ENCODE measurements around the gene NUDT19. TPM values are rescaled to one million over a fixed set of nuclear protein-coding genes. Genes with fewer than 3 reads are reported as not detected.
"Not testable (repeated sequence)": the region's sequence is repeated elsewhere in the genome, so short reads cannot be mapped to it uniquely, and the experiment has no call there.

Gene NUDT19
- total RNA-seq, 1 donor from 2014 or later, result 12.5 TPM

DNA sequence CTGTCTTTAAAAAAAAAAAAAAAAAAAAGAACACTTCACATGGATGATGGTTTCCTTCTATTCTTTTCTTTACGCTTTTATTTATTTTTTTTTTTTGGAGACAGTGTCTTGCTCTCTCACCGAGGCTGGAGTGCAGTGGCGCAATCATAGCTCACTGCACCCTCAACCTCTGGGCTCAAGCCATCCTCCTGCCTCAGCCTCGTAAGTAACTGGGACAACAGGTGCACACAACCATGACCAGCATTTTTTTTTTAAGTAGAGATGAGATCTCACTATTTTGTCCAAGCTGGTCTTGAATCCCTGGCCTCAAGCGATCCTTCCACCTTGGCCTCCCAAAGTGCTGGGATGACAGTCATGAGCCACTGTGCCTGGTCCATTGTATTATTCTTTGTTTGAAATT, 41.0 kb upstream of the NUDT19 start:
- DNase-seq (ENCODE audit: extremely low spot score in 2 of 2), result no peak
- Histone ChIP-seq H3K4me3 (no peak overlapping the region), H3K27ac (no peak overlapping the region), H3K36me3 (peaks cover 0 to 56% of the 10 kb centered on the region in 2 donors), H3K4me1 (no peaks in the 10 kb centered on the region), H3K9me3 (no peaks in the 10 kb centered on the region), H3K27me3 (no peaks in the 10 kb centered on the region)
- no peak for TF ChIP-seq POLR2AphosphoS5 (IDR thresholded peaks at IDR 0.05; ENCODE audit: insufficient read depth in 1 of 2, low read depth in 1 of 2)
- no peak for TF ChIP-seq POLR2A (IDR thresholded peaks at IDR 0.05)
- no peak for TF ChIP-seq CTCF (IDR thresholded peaks at IDR 0.05)
- intact Hi-C loops (cut with DNase I), result no loop called here

DNA sequence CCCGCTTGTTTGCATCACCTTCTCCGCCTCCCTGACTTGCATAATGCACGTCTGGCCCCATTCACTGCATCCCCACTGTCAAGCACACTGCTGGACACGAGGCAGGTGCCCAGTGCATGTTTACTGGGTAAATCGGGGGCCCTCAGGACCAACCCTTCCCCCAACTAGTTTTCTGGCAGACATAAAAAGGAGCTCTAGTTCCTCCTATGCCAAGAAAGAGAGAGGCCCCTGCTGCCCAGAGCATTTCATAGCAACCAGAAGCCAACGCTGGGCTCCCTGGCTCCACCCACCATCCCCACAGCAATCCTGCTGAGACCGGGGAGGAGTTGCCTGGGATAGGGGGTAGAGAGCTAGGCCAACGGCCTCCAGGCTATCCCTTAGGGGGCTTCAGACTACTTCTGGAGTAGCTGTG, 39.9 kb upstream of the NUDT19 start:
- Histone ChIP-seq H3K4me1 (no peaks in the 10 kb centered on the region), H3K27ac (no peak overlapping the region), H3K4me3 (no peak overlapping the region), H3K27me3 (no peaks in the 10 kb centered on the region), H3K36me3 (peaks cover 0 to 56% of the 10 kb centered on the region in 2 donors), H3K9me3 (no peaks in the 10 kb centered on the region)
- no peak for DNase-seq (ENCODE audit: extremely low spot score in 2 of 2)
- TF ChIP-seq POLR2A (IDR thresholded peaks at IDR 0.05), result no peak
- no peak for TF ChIP-seq POLR2AphosphoS5 (IDR thresholded peaks at IDR 0.05; ENCODE audit: insufficient read depth in 1 of 2, low read depth in 1 of 2)
- TF ChIP-seq CTCF (IDR thresholded peaks at IDR 0.05), result no peak
- intact Hi-C loops (cut with DNase I), result no loop called here

DNA sequence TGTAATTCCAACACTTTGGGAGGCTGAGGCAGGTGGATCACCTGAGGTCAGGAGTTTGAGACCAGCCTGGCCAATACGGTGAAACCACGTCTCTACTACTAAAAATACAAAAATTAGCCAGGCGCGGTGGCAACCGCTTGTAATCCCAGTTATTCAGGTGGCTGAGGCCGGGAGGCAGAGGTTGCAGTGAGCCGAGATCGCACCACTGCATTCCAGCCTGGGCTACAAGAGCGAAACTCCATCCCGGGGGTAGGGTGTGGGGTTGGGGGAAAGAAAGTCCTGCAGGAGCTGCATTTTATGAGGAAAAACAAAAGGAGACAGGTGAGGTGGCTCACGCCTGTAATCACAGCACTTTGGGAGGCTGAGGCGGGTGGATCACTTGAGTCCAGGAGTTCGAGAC, 39.3 kb upstream of the NUDT19 start:
- H3K27ac ChIP-seq; DNase-seq (ENCODE audit: extremely low spot score in 2 of 2); H3K4me1 ChIP-seq; intact Hi-C loops (cut with DNase I); H3K4me3 ChIP-seq; H3K9me3 ChIP-seq; H3K27me3 ChIP-seq: not testable (repeated sequence)
- H3K36me3 ChIP-seq, result peaks cover 0 to 56% of the 10 kb centered on the region in 2 donors

GRCh38 chr19:32652894-32653598, 38.6 kb upstream of the NUDT19 start:
- Histone ChIP-seq H3K9me3 (no peaks in the 10 kb centered on the region), H3K27ac (no peak overlapping the region), H3K4me3 (no peak overlapping the region), H3K4me1 (no peaks in the 10 kb centered on the region), H3K36me3 (peaks cover 0 to 54% of the 10 kb centered on the region in 2 donors), H3K27me3 (no peaks in the 10 kb centered on the region)
- DNase-seq (ENCODE audit: extremely low spot score in 2 of 2), result no peak
- TF ChIP-seq POLR2A (IDR thresholded peaks at IDR 0.05) (no peak), CTCF (IDR thresholded peaks at IDR 0.05) (no peak)
- intact Hi-C loops (cut with DNase I), result no loop called here

DNA sequence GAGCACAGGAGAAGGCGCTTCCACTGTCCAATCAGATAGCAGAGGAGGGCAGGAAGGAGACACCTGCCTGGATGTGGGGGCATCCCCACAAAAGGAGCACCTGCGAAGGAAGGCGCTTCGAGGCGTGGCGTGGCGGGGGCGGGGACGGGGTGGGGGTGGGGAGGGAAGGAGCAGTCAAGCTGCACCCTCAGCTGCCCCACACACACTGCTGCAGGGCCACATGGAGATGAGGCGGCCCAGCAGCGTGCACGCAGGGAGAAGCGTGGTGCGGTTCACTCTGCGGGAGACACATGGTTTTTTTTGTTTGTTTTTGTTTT, 38.1 kb upstream of the NUDT19 start:
- TF ChIP-seq POLR2AphosphoS5 (IDR thresholded peaks at IDR 0.05; ENCODE audit: insufficient read depth in 1 of 2, low read depth in 1 of 2), result no peak
- no peak for TF ChIP-seq POLR2A (IDR thresholded peaks at IDR 0.05)
- TF ChIP-seq CTCF (IDR thresholded peaks at IDR 0.05), result no peak
- no peak overlapping the region for H3K27ac ChIP-seq
- no peak for DNase-seq (ENCODE audit: extremely low spot score in 2 of 2)
- intact Hi-C loops (cut with DNase I), result no loop called here
- no peaks in the 10 kb centered on the region for H3K4me1 ChIP-seq
- H3K36me3 ChIP-seq, result peaks cover 0 to 54% of the 10 kb centered on the region in 2 donors
- H3K27me3 ChIP-seq, result no peaks in the 10 kb centered on the region
- no peaks in the 10 kb centered on the region for H3K9me3 ChIP-seq
- H3K4me3 ChIP-seq, result no peak overlapping the region

- H3K9me3 ChIP-seq; H3K4me3 ChIP-seq; DNase-seq (ENCODE audit: extremely low spot score in 2 of 2); H3K4me1 ChIP-seq; H3K27me3 ChIP-seq; intact Hi-C loops (cut with DNase I); H3K27ac ChIP-seq: not testable (repeated sequence)
- peaks cover 0 to 41% of the 10 kb centered on the region in 2 donors for H3K36me3 ChIP-seq
Observed at GRCh38 chr19:32656379-32656778, 35.2 kb upstream of the NUDT19 start.

Measured in vagina (tissue), 2 donors.